Measurements from ENCODE around the gene MEAF6.
A peak's percentile ranks its signal among the peaks of the same experiment; 100 is the strongest.
"Not testable (repeated sequence)": the region's sequence is repeated elsewhere in the genome, so short reads cannot be mapped to it uniquely, and the experiment has no call there.

Gene MEAF6

DNA sequence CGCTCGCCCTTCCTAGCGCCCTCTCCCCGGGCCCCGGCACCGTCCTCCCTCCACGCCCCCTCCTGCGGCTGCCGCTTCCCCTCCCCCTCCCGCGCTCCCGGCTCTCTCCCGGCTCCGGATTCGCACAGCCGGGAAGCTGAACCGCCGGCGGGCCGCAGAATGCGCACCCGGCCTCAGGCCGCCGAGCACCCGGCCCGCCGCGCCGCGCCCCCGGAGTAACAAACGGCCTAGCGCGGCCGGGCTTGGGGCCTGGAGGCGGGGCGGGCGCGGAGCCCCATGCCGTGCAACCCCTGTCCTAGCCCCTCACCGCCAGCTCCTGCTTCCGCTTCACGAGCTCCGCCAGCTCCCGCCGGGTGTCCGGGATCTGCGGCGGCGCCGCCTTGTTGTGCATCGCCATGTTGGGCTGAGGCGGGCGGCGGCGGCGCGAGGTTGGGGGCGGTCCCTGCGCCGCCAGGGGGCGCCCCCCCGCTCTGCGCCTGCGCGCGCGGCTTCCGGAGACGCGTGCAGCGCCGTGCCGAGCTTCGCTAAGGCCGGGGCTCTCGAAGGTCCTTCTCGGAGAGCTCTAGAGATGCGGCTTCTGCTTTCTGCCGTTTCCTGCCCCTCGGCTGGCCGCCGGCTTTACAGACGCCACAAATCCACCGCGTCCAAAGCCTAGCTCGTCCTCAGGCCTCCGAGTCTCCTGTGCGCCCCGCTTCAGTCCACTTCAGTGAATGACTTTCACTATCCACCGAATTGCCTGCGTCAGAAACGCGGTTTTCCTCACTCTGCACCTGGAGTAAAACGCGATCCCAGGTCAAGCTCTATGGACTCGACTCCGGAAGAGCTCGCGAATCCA lies at the start of gene MEAF6:
Gene MEAF6 (minus strand): TSS at position 417 of the 835 bp plus-strand sequence. CDS start 20 bp downstream, at position 397.
- H3K4me3 ChIP-seq (ENCODE audit: low read depth, low read length), result peak within 1 kb of the TSS; percentile 73

DNA sequence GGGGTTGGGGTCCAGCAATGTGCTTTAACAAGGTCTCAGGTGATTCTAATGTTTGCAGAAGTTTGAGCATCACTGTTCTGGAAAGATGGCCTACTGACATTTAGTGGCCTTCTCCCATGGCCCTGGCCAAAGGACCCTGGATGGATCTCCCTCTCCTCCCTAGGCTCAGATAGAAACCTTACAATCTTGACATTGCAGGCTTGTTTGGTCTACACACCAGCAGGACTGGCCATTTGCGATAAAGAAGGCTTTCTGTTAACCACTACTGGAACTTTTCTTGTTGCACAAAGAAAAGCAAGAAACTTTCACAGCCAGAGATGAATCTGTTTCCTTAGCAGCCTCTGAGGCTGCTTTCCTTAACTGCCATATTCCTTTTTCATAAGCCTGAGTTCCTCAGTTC lies 48.4 kb upstream of the MEAF6 start:
- no peak overlapping the region for H3K4me3 ChIP-seq (ENCODE audit: low read depth, low read length)

DNA sequence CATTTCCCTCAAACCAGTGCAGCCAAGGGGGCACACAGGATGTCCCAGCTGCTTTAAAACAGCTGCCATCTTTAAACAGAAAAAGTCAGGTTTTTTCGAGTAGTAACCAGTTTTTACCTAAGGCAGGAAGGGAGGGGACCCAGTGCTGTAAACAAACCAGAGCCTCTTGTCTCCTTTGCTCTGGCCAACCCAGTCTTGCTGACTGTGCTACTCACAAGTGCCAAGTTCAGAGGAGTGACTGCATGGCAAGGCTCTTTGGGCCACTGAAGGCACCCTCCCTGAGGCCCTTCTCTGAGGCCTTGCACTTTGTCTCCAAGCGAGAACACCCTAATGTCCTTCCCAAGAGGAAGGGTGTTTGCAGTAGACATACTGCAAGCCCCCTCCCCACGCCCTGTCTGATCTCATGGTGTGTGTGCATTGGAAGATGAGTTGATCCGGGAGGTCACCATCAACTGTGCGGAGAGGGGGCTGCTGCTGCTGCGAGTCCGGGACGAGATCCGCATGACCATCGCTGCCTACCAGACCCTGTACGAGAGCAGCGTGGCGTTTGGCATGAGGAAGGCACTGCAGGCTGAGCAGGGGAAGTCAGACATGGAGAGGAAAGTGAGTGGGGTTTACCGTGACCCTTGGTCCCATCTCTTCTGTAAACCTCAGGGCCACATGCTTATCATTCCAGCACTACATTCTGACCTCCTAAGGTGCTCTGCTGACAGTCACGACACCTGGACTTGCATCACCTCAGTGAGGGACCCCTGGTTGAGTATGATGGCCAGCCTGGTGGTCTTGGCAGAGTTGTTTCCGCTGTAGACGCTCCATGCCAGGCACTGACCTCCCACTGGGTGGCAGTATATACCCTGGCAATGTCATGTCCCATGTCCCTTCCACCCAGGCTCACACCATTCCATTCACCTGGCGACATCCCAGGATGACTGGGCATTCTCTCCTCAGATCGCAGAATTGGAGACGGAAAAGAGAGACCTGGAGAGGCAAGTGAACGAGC lies 46.9 kb upstream of the MEAF6 start:
- H3K4me3 ChIP-seq (ENCODE audit: low read depth, low read length), result no peak overlapping the region

DNA sequence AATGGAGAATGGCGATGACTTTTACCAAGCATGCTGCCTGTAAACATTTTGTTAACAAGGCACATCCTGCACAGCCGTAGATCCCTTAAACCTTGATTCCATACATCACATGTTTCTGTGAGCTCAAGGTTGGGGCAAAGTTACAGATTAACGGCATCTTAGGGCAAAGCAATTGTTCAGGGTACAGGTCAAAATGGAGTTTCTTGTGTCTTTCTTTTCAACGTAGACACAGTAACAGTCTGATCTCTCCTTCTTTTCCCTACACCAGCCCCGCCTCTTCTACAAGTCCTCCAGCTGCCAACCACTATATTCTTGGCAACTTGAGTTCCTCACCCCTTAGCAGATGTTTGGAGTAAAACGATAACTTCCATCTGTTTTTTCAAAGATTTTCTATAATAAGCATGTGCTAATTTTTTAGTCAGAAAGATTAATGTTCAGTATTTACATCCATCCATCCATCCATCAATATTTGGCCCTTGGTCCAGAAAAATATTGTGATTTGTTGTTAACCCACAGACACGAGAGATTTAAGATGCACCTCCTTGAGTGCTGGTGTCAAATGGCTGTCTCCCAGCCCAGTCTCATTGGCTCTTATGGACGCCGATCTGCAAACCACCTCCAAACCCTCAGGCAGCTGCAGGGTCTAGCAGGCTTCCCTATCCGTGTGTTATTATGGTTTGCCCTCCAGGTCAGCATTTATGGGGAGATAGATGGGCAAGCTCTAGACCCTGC lies 46.0 kb upstream of the MEAF6 start:
- H3K4me3 ChIP-seq (ENCODE audit: low read depth, low read length), result no peak overlapping the region

DNA sequence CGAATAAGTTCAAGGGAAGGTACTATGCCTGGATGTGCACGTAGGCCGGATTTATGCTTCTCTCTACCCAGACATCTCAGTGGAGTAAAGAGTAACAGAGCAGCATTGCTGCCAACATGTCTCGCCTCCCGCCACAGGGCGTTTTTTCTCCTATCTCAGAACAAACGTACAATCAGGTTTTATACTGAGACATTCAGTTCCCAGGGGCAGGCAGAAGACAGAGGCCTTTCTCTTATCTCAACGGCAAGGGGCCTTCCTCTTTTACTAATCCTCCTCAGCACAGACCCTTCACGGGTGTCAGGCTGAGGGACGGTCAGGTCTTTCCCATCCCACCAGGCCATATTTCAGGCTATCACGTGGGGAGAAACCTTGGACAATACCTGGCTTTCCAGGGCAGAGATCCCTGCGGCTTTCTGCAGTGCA lies 45.4 kb upstream of the MEAF6 start:
- not testable (repeated sequence) for H3K4me3 ChIP-seq (ENCODE audit: low read depth, low read length)

DNA sequence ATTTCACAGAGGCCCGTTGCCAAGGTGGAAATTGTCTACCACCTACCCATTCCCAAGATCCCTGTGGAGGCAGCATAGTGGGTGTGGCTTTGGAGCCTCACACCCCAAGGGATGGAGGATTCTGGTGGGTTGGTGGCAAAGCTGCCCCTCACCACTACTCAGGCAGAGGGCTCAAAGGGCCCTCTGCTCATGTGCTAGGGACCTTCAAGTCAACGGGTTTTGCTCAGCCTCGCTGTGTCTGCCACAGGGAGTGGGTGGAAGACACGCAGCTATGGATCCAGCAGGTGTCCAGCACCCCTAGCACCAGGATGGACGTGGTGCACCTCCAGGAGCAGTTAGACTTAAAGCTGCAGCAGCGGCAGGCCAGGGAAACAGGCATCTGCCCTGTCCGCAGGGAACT lies 44.5 kb upstream of the MEAF6 start:
- no peak overlapping the region for H3K4me3 ChIP-seq (ENCODE audit: low read depth, low read length)

DNA sequence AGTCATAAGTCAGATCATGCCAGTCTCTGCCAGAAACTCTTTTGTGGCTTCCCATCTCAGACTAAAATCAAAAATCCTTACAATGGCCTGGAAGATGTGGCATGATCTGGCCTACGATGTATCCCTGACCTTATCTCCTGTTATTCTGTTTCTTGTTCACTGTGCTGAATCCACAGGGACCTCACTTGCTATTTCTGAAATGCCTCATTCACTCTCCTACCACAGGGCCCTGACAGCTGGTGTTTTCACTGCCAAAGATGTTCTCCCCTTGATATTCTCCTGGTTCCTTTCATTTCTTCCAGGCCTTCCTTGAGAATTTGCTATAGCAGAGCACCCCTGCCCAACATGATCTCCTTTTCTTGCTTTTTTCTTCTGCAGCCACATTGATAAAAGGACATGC lies 43.8 kb upstream of the MEAF6 start:
- H3K4me3 ChIP-seq (ENCODE audit: low read depth, low read length), result no peak overlapping the region

DNA sequence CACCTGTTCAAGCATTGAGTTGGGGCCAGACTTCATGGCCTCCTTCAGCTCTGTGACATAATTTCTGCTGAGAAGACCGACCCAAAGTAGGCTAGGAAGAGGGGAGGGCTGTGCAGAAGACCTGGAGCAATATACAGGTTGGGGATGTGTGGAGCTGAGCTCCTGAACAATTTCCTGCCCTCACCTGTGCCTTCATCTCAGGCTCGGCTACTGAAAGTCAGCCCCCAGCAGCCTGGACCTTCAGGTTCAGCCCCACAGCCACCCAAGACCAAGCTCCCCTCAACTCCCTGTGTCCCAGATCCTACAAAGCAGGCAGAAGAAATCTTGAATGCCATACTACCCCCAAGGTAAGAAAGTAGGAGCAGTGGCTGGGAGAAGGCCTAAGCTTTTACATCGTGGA lies 42.8 kb upstream of the MEAF6 start:
- H3K4me3 ChIP-seq (ENCODE audit: low read depth, low read length), result peak overlapping the region; percentile 31

DNA sequence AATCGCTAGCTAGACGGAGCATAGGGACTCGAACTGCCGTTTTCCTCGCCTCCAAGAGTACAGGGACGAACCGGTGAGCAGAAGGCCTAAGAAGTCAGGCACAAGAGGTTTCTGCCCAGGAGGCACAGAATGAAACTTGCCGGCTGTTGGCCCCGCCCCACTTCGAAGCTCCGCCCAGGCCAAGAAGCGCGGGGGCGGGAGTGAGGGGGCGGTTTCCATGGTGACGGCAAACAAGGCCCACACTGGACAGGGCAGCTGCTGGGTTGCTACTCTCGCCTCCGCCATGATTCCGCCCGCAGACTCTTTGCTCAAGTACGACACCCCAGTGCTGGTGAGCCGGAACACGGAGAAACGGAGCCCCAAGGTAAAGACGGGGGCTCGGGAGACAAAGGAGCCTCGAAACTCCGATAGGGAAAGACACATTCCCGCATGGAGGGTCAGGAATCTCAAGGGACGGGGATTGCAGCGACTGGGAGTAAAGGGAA lies 42.2 kb upstream of the MEAF6 start, which contains the start of gene DNALI1:
Gene DNALI1 (plus strand): TSS at position 229 of the 485 bp plus-strand sequence. CDS start 55 bp downstream, at position 284.
- H3K4me3 ChIP-seq (ENCODE audit: low read depth, low read length), result peak within 1 kb of the TSS; percentile 31

DNA sequence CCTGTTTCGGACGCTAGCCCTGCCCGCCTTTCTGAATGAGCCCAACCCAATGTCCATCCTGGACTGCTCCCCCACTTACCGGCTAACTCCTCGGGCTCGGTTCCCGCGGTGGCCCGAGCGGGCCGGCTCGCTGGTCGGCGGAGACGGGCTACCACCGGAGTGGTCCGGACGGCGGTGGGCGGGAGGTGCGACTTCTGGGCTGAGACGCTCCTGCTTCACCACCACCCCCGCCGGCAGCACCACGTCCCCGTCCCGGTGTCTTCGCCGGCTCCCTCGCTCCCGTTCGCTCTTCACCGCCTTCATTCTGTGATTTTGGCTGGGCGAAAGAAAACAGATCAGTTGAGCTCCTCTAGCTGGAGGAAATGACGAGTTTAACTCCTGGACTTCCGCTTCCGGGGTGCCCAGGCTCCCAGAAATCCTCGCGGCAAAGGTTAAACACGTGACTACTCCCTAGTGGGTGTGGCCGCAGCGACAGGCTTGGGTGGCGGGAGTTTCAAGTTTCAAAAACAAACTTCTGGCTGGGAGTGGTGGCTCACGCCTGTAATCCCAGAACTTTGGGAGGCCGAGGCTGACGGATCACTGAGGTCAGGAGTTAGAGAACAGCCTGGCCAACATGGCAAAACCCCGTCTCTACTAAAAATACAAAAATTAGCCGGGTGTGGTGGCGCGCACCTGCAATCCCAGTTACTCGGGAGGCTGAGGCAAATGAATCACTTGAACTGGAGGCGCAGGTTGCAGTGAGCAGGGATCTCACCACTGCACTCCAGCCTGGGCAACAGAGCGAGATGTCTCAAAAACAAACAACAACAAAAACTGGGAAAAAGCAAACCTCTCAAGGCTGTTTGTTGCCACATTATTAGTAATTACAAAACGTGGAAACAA lies 39.6 kb upstream of the MEAF6 start, which contains the start of gene SNIP1:
Gene SNIP1 (minus strand): TSS at position 367 of the 882 bp plus-strand sequence. CDS start 64 bp downstream, at position 303.
- peak within 1 kb of the TSS; percentile 81 for H3K4me3 ChIP-seq (ENCODE audit: low read depth, low read length)

DNA sequence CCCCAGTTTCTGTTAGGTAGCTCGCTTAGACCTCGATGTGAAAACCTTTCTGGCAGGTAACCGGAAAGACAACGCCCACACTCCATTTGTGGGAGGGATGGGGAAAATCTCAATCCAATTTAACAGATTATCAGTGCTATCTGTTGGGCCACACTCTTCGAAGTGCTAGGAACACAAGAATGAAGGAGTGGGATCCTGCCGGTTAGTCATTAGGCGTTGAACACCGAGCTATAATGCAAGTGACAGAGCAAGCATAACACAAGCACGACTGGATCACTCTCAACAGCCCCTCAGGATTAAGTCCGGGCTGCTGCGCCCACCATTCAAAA lies 39.0 kb upstream of the MEAF6 start:
- H3K4me3 ChIP-seq (ENCODE audit: low read depth, low read length), result peak overlapping the region; percentile 81

DNA sequence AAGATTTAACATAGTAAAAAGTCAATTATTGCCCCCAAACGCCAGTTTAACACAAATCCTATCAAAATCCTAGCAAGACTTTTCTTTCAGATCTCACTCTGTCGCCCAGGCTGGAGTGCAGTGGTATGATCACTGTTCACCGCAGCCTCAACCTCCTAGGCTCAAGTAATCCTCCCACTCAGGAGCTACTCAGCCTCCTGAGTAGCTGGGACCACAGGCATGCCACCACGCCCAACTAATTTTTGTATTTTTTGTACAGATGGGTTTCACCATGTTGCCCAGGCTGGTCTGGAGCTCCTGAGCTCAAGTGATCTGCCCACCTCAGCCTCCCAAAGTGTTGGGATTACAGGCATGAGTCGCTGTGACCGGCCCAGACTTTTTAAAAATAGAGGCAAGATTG lies 34.8 kb upstream of the MEAF6 start:
- no peak overlapping the region for H3K4me3 ChIP-seq (ENCODE audit: low read depth, low read length)

DNA sequence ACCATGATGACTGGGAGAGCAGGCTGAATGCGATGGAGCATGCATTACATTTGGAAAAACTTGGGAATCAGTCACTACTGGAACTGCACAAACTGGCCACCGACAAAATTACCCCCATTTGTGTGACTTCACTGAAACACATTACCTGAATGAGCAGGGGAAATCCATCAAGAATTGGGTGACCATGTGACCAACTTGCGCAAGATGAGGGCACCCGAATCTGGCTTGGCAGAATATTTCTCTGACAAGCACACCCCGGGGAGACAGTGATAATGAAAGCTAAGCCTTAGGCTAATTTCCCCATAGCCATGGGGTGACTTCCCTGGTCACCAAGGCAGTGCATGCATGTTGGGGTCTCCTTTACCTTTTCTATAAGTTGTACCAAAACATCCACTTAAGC lies 30.5 kb upstream of the MEAF6 start:
- H3K4me3 ChIP-seq (ENCODE audit: low read depth, low read length), result no peak overlapping the region

DNA sequence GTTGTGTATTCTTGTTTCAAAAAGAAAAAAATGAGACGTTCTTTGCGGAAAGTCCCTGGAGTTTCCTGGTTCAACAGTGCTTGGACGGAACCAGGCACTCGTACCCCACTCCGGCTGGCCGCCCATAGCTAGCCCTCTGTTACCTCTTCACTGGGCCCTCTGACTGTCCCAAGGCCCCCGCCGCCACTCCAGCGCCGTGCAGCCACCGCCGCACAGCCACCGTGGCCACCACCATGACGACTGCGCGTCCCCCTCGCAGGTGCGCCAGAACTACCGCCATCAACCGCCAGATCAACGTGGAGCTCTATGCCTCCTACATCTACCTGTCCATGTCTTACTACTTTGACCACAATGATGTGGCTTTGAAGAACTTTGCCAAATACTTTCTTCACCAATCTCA lies 30.0 kb upstream of the MEAF6 start:
- H3K4me3 ChIP-seq (ENCODE audit: low read depth, low read length), result no peak overlapping the region

DNA sequence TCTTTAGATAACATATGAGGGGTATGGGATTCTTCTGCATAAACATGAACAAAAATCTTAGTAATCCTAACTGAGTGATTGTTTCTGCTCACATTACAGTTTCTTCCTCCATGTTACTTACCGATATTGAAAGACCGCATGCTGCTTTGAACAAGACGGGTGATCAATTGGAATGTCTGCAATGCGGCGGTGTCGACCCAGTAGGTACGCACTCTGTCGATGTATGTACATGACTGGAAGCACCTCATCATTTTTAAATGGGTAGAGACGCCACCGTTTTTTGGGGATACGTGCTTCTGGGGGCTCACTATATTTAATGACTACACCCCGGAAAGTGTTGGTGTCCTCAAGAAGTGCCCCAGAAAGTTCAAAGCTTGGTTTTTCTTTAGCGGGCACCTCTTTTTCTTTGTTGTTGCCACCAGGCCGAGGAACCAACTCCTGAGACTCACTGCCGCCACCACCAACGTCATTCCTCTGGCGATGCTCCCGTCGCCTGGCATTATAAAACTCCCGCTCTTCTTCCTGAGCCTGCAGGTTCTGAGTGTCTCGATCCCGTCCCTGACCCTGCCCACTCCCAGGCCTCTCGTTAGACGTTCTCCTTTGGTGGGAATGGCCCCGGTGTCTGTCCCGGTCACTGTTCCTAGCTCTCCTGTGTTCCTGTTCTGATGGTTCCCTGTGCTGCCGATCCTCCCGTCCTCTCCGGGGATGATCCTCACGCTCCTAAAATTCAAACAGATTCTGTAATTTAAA lies 25.6 kb upstream of the MEAF6 start:
- no peak overlapping the region for H3K4me3 ChIP-seq (ENCODE audit: low read depth, low read length)

DNA sequence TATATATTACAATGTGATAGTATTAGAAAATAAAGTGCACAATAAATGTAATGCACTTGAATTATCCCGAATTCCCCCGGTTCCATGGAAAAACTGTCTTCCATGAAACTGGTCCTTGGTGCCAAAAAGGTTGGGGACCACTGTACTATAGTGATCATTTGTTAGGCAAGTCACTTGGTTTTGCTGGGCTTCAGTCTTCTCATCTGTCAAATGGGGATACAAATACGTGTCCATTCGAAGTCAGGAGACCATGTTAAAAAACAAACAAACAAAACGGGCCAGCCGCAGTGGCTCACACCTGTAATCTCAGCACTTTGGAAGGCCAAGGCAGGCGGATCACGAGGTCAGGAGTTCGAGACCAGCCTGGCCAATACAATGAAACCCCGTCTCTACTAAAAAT lies 24.6 kb upstream of the MEAF6 start:
- not testable (repeated sequence) for H3K4me3 ChIP-seq (ENCODE audit: low read depth, low read length)

DNA sequence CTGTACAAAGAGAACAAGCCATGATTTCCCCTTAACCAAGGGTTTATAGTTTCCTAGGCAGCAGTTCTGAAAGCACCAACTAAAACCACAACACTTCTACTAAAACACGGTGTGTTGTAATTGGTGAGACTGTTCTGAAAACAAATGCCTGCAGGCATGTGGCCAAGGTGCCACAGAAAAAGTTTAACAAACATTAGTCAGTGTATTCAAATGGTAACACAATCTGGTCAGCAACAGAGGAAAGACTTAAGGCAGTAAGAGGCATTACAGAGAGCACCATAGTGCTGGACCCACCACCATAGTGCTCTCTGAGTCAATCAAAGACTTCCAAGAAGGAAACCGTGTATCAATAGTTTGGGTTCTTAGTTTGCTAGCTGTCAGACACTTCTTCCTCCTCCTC lies 22.8 kb upstream of the MEAF6 start:
- no peak overlapping the region for H3K4me3 ChIP-seq (ENCODE audit: low read depth, low read length)

DNA sequence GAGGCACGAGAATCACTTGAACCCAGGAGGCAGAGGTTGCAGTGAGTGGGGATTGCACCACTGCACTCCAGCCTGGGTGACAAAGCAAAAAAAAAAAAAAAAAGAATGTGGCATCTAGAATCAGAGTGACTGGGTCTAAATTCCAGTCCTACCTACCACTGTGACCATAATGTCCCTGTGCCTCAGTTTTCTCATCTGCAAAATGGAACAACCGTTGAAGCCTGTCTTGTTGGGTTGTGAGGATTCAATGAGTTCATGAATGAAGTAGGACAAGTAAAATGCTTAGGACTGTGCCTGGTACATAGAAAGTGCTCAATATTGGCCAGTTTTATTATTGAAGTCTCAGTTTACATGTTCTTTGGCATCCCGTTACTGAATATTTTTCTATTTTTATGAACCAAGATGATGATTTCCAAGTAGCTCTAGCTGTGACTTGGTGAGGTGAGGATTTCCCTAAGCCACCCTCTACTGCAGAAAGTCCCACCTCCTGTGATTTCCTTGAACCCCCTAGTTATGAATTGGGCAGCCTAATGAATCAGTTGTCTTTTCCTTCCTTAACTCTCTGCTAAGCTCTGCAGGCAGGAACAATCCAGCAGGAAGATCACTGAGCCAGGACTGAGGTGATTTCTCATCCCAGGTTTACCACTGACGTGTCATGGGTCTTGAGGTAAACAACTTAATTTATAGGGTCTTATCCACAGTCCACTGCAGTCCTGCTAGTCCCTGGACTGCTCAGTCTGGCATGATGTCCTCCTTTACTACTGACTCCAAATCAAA lies 18.9 kb upstream of the MEAF6 start:
- H3K4me3 ChIP-seq (ENCODE audit: low read depth, low read length), result no peak overlapping the region
